GM21515 (cell line): Measurements from ENCODE around the gene NCL.

Experiments used
- ATAC-seq: cut with Tn5 transposase; IDR thresholded peaks from one replicate; pipeline ENCODE4 v1.9.1; 2021; ENCODE audit not compliant: unreplicated experiment

NCL gene

GRCh38 chr2:231463698-231464575, at the start of gene NCL:
Gene NCL, minus strand, starts transcription at chr2:231464484. Its CDS starts 131 bp downstream, at chr2:231464353.
- peak; percentile 88 for ATAC-seq

GRCh38 chr2:231513746-231514224, 49.5 kb upstream of the NCL start:
- ATAC-seq: no peak

- ATAC-seq: no peak
These were observed 47.9 kb upstream of the NCL start for GRCh38 chr2:231512222-231512621.

- no peak for ATAC-seq
These were observed 39.5 kb upstream of the NCL start for GRCh38 chr2:231503766-231504165.

GRCh38 chr2:231502596-231502995, 38.3 kb upstream of the NCL start:
- no peak for ATAC-seq

- ATAC-seq: no peak
These were observed 33.4 kb upstream of the NCL start for GRCh38 chr2:231497651-231498050.

GRCh38 chr2:231494669-231495068, 30.4 kb upstream of the NCL start:
- no peak for ATAC-seq

GRCh38 chr2:231490801-231491200, 26.5 kb upstream of the NCL start:
- no peak for ATAC-seq

GRCh38 chr2:231489990-231490389, 25.7 kb upstream of the NCL start:
- no peak for ATAC-seq

GRCh38 chr2:231488331-231488730, 24.0 kb upstream of the NCL start:
- no peak for ATAC-seq

- ATAC-seq: no peak
These were observed 22.7 kb upstream of the NCL start for GRCh38 chr2:231486851-231487596.

GRCh38 chr2:231483398-231484329, 19.4 kb upstream of the NCL start:
- no peak for ATAC-seq

GRCh38 chr2:231482806-231483391, 18.6 kb upstream of the NCL start:
- peak; percentile 75 for ATAC-seq

GRCh38 chr2:231480781-231481180, 16.5 kb upstream of the NCL start:
- no peak for ATAC-seq

GRCh38 chr2:231479455-231479854, 15.2 kb upstream of the NCL start:
- ATAC-seq: no peak

- ATAC-seq: no peak
These were observed 12.6 kb upstream of the NCL start for GRCh38 chr2:231476920-231477319.

GRCh38 chr2:231475965-231476364, 11.7 kb upstream of the NCL start:
- ATAC-seq: no peak

GRCh38 chr2:231472816-231473215, 8.5 kb upstream of the NCL start:
- no peak for ATAC-seq

- no peak for ATAC-seq
These were observed 6.1 kb upstream of the NCL start for GRCh38 chr2:231470246-231470900.

- no peak for ATAC-seq
These were observed 5.3 kb upstream of the NCL start for GRCh38 chr2:231469583-231469950.
